Naive B cell (primary cell): ENCODE results near the gene RIIAD1. TPM values are rescaled to one million over a fixed set of nuclear protein-coding genes. Genes with fewer than 3 reads are reported as not detected.
A peak's percentile ranks its signal among the peaks of the same experiment; 100 is the strongest.
"Not testable (repeated sequence)": the region's sequence is repeated elsewhere in the genome, so short reads cannot be mapped to it uniquely, and the experiment has no call there.

Experiments used
- ATAC-seq, 2 donors: fragments of 150-1000 bp; cut with Tn5 transposase; 2 replicates each; pipeline ENCODE4 v1.10.0; 2021; ENCODE audit warnings: low read depth in 2 of 2, mild to moderate bottlenecking in 2 of 2, moderate library complexity in 2 of 2
- DNase-seq: peaks from one replicate; pipeline ENCODE4 v3.0.0; 2022
- H3K27ac Mint-ChIP-seq, 6 donors: one replicate each; pipeline ENCODE4 v1.8.0; 2020 to 2022; ENCODE audit warnings: mild to moderate bottlenecking in 6 of 6, mixed read lengths in 6 of 6, moderate library complexity in 5 of 6, inconsistent platforms in 2 of 6
- H3K27me3 Mint-ChIP-seq, 3 donors: one replicate each; pipeline ENCODE4 v1.8.0; 2021 to 2022; ENCODE audit warnings: mixed read lengths in 3 of 3, mild to moderate bottlenecking in 1 of 3
- H3K36me3 Mint-ChIP-seq, 2 donors: one replicate each; pipeline ENCODE4 v1.8.0; 2020 to 2022; ENCODE audit warnings: mixed read lengths in 2 of 2, inconsistent platforms in 1 of 2, mild to moderate bottlenecking in 1 of 2
- H3K4me1 Mint-ChIP-seq, 3 donors: one replicate each; pipeline ENCODE4 v1.8.0; 2020 to 2022; ENCODE audit warnings: mixed read lengths in 3 of 3, inconsistent platforms in 1 of 3, mild to moderate bottlenecking in 1 of 3, moderate library complexity in 1 of 3
- H3K4me3 Mint-ChIP-seq, 8 donors: one replicate each; pipeline ENCODE4 v1.8.0; 2020 to 2022; ENCODE audit warnings: mild to moderate bottlenecking in 8 of 8, mixed read lengths in 8 of 8, moderate library complexity in 8 of 8, inconsistent platforms in 2 of 8
- H3K9me3 Mint-ChIP-seq, 7 donors: one replicate each; pipeline ENCODE4 v1.8.0; 2020 to 2022; ENCODE audit warnings: mixed read lengths in 7 of 7, mild to moderate bottlenecking in 5 of 7, inconsistent platforms in 2 of 7, moderate library complexity in 1 of 7
- polyA plus RNA-seq, 6 donors: library from polyadenylated mRNA; unstranded; fragments of 300-500 nt; fragmentation: Illumina TruSeq; gene quantifications; one replicate each; pipeline ENCODE4 v1.2.3, GENCODE V29; 2021; ENCODE audit warnings: low read depth in 6 of 6

The RIIAD1 gene
- polyA plus RNA-seq, 6 donors from 2014 or later = not detected

GRCh38 chr1:151728151-151729054, 7.1 kb downstream of the RIIAD1 start:
- H3K36me3 Mint-ChIP-seq = peaks cover 0 to 3% of the 10 kb centered on the region in 2 donors
- peaks cover 46 to 84% (median 59%) of the 10 kb centered on the region in 3 donors for H3K27me3 Mint-ChIP-seq
- H3K4me3 Mint-ChIP-seq = no peak overlapping the region
- DNase-seq (no peak), ATAC-seq (no peak)
- peaks cover 0 to 2% (median 0%) of the 10 kb centered on the region in 7 donors for H3K9me3 Mint-ChIP-seq
- no peaks in the 10 kb centered on the region for H3K4me1 Mint-ChIP-seq
- no peak overlapping the region for H3K27ac Mint-ChIP-seq

GRCh38 chr1:151729157-151729965, 8.0 kb downstream of the RIIAD1 start:
- Mint-ChIP-seq H3K27me3 (peaks cover 41 to 79% (median 64%) of the 10 kb centered on the region in 3 donors), H3K27ac (peak overlapping the region in 1 of 6 donors; percentile 42), H3K9me3 (peaks cover 0 to 2% (median 0%) of the 10 kb centered on the region in 7 donors), H3K4me3 (no peak overlapping the region), H3K36me3 (peaks cover 0 to 3% of the 10 kb centered on the region in 2 donors), H3K4me1 (no peaks in the 10 kb centered on the region)
- DNase-seq = no peak
- no peak for ATAC-seq

GRCh38 chr1:151729966-151730291, 8.6 kb downstream of the RIIAD1 start:
- H3K27me3 Mint-ChIP-seq = peaks cover 39 to 82% (median 69%) of the 10 kb centered on the region in 3 donors
- no peak overlapping the region for H3K27ac Mint-ChIP-seq
- H3K9me3 Mint-ChIP-seq = peaks cover 0 to 2% (median 0%) of the 10 kb centered on the region in 7 donors
- no peak overlapping the region for H3K4me3 Mint-ChIP-seq
- no peak for DNase-seq
- peaks cover 0 to 3% (median 0%) of the 10 kb centered on the region in 3 donors for H3K4me1 Mint-ChIP-seq
- ATAC-seq = no peak
- peaks cover 0 to 3% of the 10 kb centered on the region in 2 donors for H3K36me3 Mint-ChIP-seq

GRCh38 chr1:151733126-151733525, 11.8 kb downstream of the RIIAD1 start:
- Mint-ChIP-seq H3K4me1 (peaks cover 0 to 3% (median 0%) of the 10 kb centered on the region in 3 donors), H3K9me3 (peaks cover 7 to 18% (median 17%) of the 10 kb centered on the region in 7 donors), H3K27ac (no peak overlapping the region), H3K36me3 (peaks cover 3 to 13% of the 10 kb centered on the region in 2 donors), H3K4me3 (no peak overlapping the region), H3K27me3 (peaks cover 23 to 55% (median 53%) of the 10 kb centered on the region in 3 donors)
- ATAC-seq (no peak), DNase-seq (no peak)

- H3K9me3 Mint-ChIP-seq = peaks cover 7 to 25% (median 20%) of the 10 kb centered on the region in 7 donors
- H3K36me3 Mint-ChIP-seq = peaks cover 3 to 17% of the 10 kb centered on the region in 2 donors
- peak overlapping the region in 1 of 8 donors; percentile 81 for H3K4me3 Mint-ChIP-seq
- H3K27ac Mint-ChIP-seq, ATAC-seq, DNase-seq, H3K4me1 Mint-ChIP-seq: not testable (repeated sequence)
- peaks cover 19 to 48% (median 44%) of the 10 kb centered on the region in 3 donors for H3K27me3 Mint-ChIP-seq
These were observed 12.7 kb downstream of the RIIAD1 start for GRCh38 chr1:151733995-151734394.

GRCh38 chr1:151737026-151737425, 15.7 kb downstream of the RIIAD1 start:
- peaks cover 7 to 26% (median 20%) of the 10 kb centered on the region in 7 donors for H3K9me3 Mint-ChIP-seq
- no peak for DNase-seq
- no peak for ATAC-seq
- H3K27ac Mint-ChIP-seq = no peak overlapping the region
- peaks cover 8 to 30% (median 21%) of the 10 kb centered on the region in 3 donors for H3K27me3 Mint-ChIP-seq
- peaks cover 0 to 17% of the 10 kb centered on the region in 2 donors for H3K36me3 Mint-ChIP-seq
- peaks cover 0 to 3% (median 0%) of the 10 kb centered on the region in 3 donors for H3K4me1 Mint-ChIP-seq
- no peak overlapping the region for H3K4me3 Mint-ChIP-seq

- H3K4me1 Mint-ChIP-seq = peaks cover 0 to 3% (median 0%) of the 10 kb centered on the region in 3 donors
- ATAC-seq = no peak
- no peak overlapping the region for H3K4me3 Mint-ChIP-seq
- no peak overlapping the region for H3K27ac Mint-ChIP-seq
- peaks cover 5 to 26% (median 16%) of the 10 kb centered on the region in 3 donors for H3K27me3 Mint-ChIP-seq
- H3K9me3 Mint-ChIP-seq = peaks cover 7 to 26% (median 20%) of the 10 kb centered on the region in 7 donors
- peaks cover 0 to 17% of the 10 kb centered on the region in 2 donors for H3K36me3 Mint-ChIP-seq
- DNase-seq = no peak
These were observed 16.2 kb downstream of the RIIAD1 start for GRCh38 chr1:151737479-151737878.

- H3K4me3 Mint-ChIP-seq = no peak overlapping the region
- no peak overlapping the region for H3K27ac Mint-ChIP-seq
- DNase-seq (no peak), ATAC-seq (no peak)
- H3K4me1 Mint-ChIP-seq = no peaks in the 10 kb centered on the region
- peaks cover 7 to 26% (median 20%) of the 10 kb centered on the region in 7 donors for H3K9me3 Mint-ChIP-seq
- H3K27me3 Mint-ChIP-seq = peaks cover 3 to 14% (median 4%) of the 10 kb centered on the region in 3 donors
- peaks cover 0 to 17% of the 10 kb centered on the region in 2 donors for H3K36me3 Mint-ChIP-seq
These were observed 18.5 kb downstream of the RIIAD1 start for GRCh38 chr1:151739590-151740355.

GRCh38 chr1:151741516-151741915, 20.2 kb downstream of the RIIAD1 start:
- no peaks in the 10 kb centered on the region for H3K4me1 Mint-ChIP-seq
- peaks cover 6 to 20% (median 7%) of the 10 kb centered on the region in 3 donors for H3K27me3 Mint-ChIP-seq
- H3K9me3 Mint-ChIP-seq = peaks cover 5 to 25% (median 19%) of the 10 kb centered on the region in 7 donors
- H3K36me3 Mint-ChIP-seq = peaks cover 0 to 14% of the 10 kb centered on the region in 2 donors
- ATAC-seq (no peak), DNase-seq (no peak)
- H3K4me3 Mint-ChIP-seq = no peak overlapping the region
- H3K27ac Mint-ChIP-seq = no peak overlapping the region

- peaks cover 0 to 22% of the 10 kb centered on the region in 2 donors for H3K36me3 Mint-ChIP-seq
- H3K4me1 Mint-ChIP-seq = peaks cover 0 to 2% (median 0%) of the 10 kb centered on the region in 3 donors
- DNase-seq (no peak), ATAC-seq (no peak)
- H3K27me3 Mint-ChIP-seq = peaks cover 0 to 8% (median 6%) of the 10 kb centered on the region in 3 donors
- no peak overlapping the region for H3K4me3 Mint-ChIP-seq
- peaks cover 0 to 2% (median 0%) of the 10 kb centered on the region in 7 donors for H3K9me3 Mint-ChIP-seq
- H3K27ac Mint-ChIP-seq = no peak overlapping the region
These were observed 35.0 kb downstream of the RIIAD1 start for GRCh38 chr1:151756291-151756690.

- no peaks in the 10 kb centered on the region for H3K9me3 Mint-ChIP-seq
- ATAC-seq (no peak), DNase-seq (no peak)
- no peaks in the 10 kb centered on the region for H3K27me3 Mint-ChIP-seq
- H3K36me3 Mint-ChIP-seq = peaks cover 0 to 15% of the 10 kb centered on the region in 2 donors
- no peak overlapping the region for H3K4me3 Mint-ChIP-seq
- no peak overlapping the region for H3K27ac Mint-ChIP-seq
- peaks cover 15 to 21% (median 21%) of the 10 kb centered on the region in 3 donors for H3K4me1 Mint-ChIP-seq
These were observed 37.9 kb downstream of the RIIAD1 start for GRCh38 chr1:151759241-151759640.

GRCh38 chr1:151760597-151761385, 39.5 kb downstream of the RIIAD1 start:
- H3K27me3 Mint-ChIP-seq = no peaks in the 10 kb centered on the region
- peak overlapping the region in 1 of 6 donors; percentile 83 for H3K27ac Mint-ChIP-seq
- peak overlapping the region in 4 of 8 donors; percentile 1 to 92 (median 36) for H3K4me3 Mint-ChIP-seq
- ATAC-seq (no peak), DNase-seq (no peak)
- H3K9me3 Mint-ChIP-seq = no peaks in the 10 kb centered on the region
- peaks cover 0 to 7% of the 10 kb centered on the region in 2 donors for H3K36me3 Mint-ChIP-seq
- H3K4me1 Mint-ChIP-seq = peaks cover 18 to 29% (median 24%) of the 10 kb centered on the region in 3 donors
